Ascending aorta (tissue), 2 donors: Measurements from ENCODE around the gene USP40. TPM values are rescaled to one million over a fixed set of nuclear protein-coding genes. Genes with fewer than 3 reads are reported as not detected.

Experiments used
- DNase-seq, 2 donors: peaks; one replicate each; pipeline ENCODE4 v3.0.0-alpha.2; 2019; ENCODE audit warnings: low spot score in 2 of 2
- H3K27ac ChIP-seq, 2 donors: fragments of 200-600 bp; sonication (generic); one replicate each; pipeline ENCODE4 v1.5.1; 2016 to 2017; ENCODE audit warnings: mild to moderate bottlenecking in 1 of 2
- H3K27me3 ChIP-seq: fragments of 200-600 bp; sonication (generic); one replicate; pipeline ENCODE4 v1.5.1; 2017
- H3K36me3 ChIP-seq, 2 donors: fragments of 200-600 bp; sonication (generic); one replicate each; pipeline ENCODE4 v1.5.1; 2016
- H3K4me1 ChIP-seq, 2 donors: fragments of 200-600 bp; sonication (generic); one replicate each; pipeline ENCODE4 v1.5.1; 2016 to 2017; ENCODE audit warnings: mild to moderate bottlenecking in 1 of 2
- H3K4me3 ChIP-seq, 2 donors: fragments of 200-600 bp; sonication (generic); one replicate each; pipeline ENCODE4 v1.5.1; 2016 to 2017; ENCODE audit warnings: mild to moderate bottlenecking in 1 of 2
- H3K9me3 ChIP-seq, 2 donors: fragments of 200-600 bp; sonication (generic); one replicate each; pipeline ENCODE4 v1.5.1; 2016
- CTCF ChIP-seq, 3 experiments: fragments of 200-600 bp in 2 of 3; fragments of 450-650 bp in 1 of 3; sonication (generic) in 2 of 3; IDR thresholded peaks; one replicate each; pipeline ENCODE4 v1.5.1; 2016 to 2019; ENCODE audit warnings: antibody characterized with exemption in 3 of 3, mild to moderate bottlenecking in 1 of 3, moderate library complexity in 1 of 3
- intact Hi-C: fragments of 100-400 bp; cut with DNase I; formaldehyde crosslinking; loops from one replicate; pipeline ENCODE4 v1.15.1; 2023
- total RNA-seq: library from RNA; depleted of rRNA; stranded (reverse); fragments of >200 nt; gene quantifications from one replicate; pipeline ENCODE4 v1.1.0, GENCODE V29; 2016

USP40 gene
- total RNA-seq, 1 donor from 2014 or later = 42.7 TPM

- no peak for TF ChIP-seq CTCF (IDR thresholded peaks at IDR 0.05)
- no peak for DNase-seq
Observed at GRCh38 chr2:233546774-233547173, 19.8 kb downstream of the USP40 start.

GRCh38 chr2:233546101-233546500 lies 20.5 kb downstream of the USP40 start:
- Histone ChIP-seq H3K9me3 (no peaks in the 10 kb centered on the region), H3K4me1 (no peaks in the 10 kb centered on the region), H3K27ac (no peak overlapping the region), H3K36me3 (peaks cover 22 to 62% of the 10 kb centered on the region in 2 donors), H3K27me3 (no peaks in the 10 kb centered on the region), H3K4me3 (no peak overlapping the region)
- DNase-seq = no peak
- intact Hi-C loops = no loop called here
- no peak for TF ChIP-seq CTCF (IDR thresholded peaks at IDR 0.05)

More at GRCh38 chr2:233546774-233547173, 19.8 kb downstream of the USP40 start:
- Histone ChIP-seq H3K9me3 (no peaks in the 10 kb centered on the region), H3K27me3 (no peaks in the 10 kb centered on the region), H3K4me1 (no peaks in the 10 kb centered on the region), H3K27ac (no peak overlapping the region), H3K36me3 (peaks cover 22 to 66% of the 10 kb centered on the region in 2 donors), H3K4me3 (no peak overlapping the region)
- intact Hi-C loops = no loop called here

- DNase-seq = no peak
- Histone ChIP-seq H3K27ac (no peak overlapping the region), H3K4me1 (no peaks in the 10 kb centered on the region), H3K27me3 (no peaks in the 10 kb centered on the region), H3K36me3 (peaks cover 26 to 63% of the 10 kb centered on the region in 2 donors), H3K9me3 (no peaks in the 10 kb centered on the region), H3K4me3 (no peak overlapping the region)
- intact Hi-C loops = no loop called here
- TF ChIP-seq CTCF (IDR thresholded peaks at IDR 0.05) = no peak
Observed at GRCh38 chr2:233544200-233544610, 22.4 kb downstream of the USP40 start.

GRCh38 chr2:233542507-233542906 lies 24.1 kb downstream of the USP40 start:
- Histone ChIP-seq H3K36me3 (peaks cover 26 to 51% of the 10 kb centered on the region in 2 donors), H3K4me3 (no peak overlapping the region), H3K4me1 (no peaks in the 10 kb centered on the region), H3K27me3 (no peaks in the 10 kb centered on the region), H3K27ac (no peak overlapping the region), H3K9me3 (no peaks in the 10 kb centered on the region)
- no peak for TF ChIP-seq CTCF (IDR thresholded peaks at IDR 0.05)
- DNase-seq = no peak
- intact Hi-C loops = no loop called here

- H3K36me3 ChIP-seq = peaks cover 8 to 31% of the 10 kb centered on the region in 2 donors
- intact Hi-C loops = no loop called here
- no peak overlapping the region for H3K27ac ChIP-seq
Observed at GRCh38 chr2:233538741-233539140, 27.8 kb downstream of the USP40 start.

More at GRCh38 chr2:233538741-233539140, 27.8 kb downstream of the USP40 start:
- no peaks in the 10 kb centered on the region for H3K9me3 ChIP-seq
- no peaks in the 10 kb centered on the region for H3K27me3 ChIP-seq
- no peaks in the 10 kb centered on the region for H3K4me1 ChIP-seq
- H3K4me3 ChIP-seq = no peak overlapping the region
- no peak for DNase-seq
- TF ChIP-seq CTCF (IDR thresholded peaks at IDR 0.05) = no peak
